HG02759 (cell line): ENCODE measurements around the gene NPIPA3.
A peak's percentile ranks its signal among the peaks of the same experiment; 100 is the strongest.
"Not testable (repeated sequence)": the region's sequence is repeated elsewhere in the genome, so short reads cannot be mapped to it uniquely, and the experiment has no call there.

Source experiments
- ATAC-seq: cut with Tn5 transposase; IDR thresholded peaks from one replicate; pipeline ENCODE4 v1.9.1; 2021; ENCODE audit warnings: mild to moderate bottlenecking, moderate library complexity; ENCODE audit not compliant: unreplicated experiment

NPIPA3 gene

GRCh38 chr16:14742273-14743128 is 39.3 kb downstream of the NPIPA3 start, which contains the start of gene NPIPA2:
Gene NPIPA2 (plus strand): TSS chr16:14742533. CDS start chr16:14748066, 5,533 bp downstream.
- ATAC-seq, result peak; percentile 99

GRCh38 chr16:14773654-14774053 is 70.4 kb downstream of the NPIPA3 start:
- not testable (repeated sequence) for ATAC-seq

GRCh38 chr16:14775624-14776023 is 72.4 kb downstream of the NPIPA3 start:
- ATAC-seq, result not testable (repeated sequence)
